ENCODE data around the gene CFAP92. TPM values are rescaled to one million over a fixed set of nuclear protein-coding genes. Genes with fewer than 3 reads are reported as not detected.

The CFAP92 gene
- polyA plus RNA-seq, 2 donors = 0.59 to 0.66 TPM

- Histone ChIP-seq H3K36me3 (ENCODE audit: control insufficient read depth in 2 of 2, insufficient read depth in 2 of 2, low read length in 1 of 2) (no peaks in the 10 kb centered on the region), H3K4me1 (ENCODE audit: control insufficient read depth in 2 of 2, insufficient read depth in 2 of 2, low read length in 1 of 2) (no peaks in the 10 kb centered on the region), H3K27ac (ENCODE audit: low read depth in 2 of 2, low read length in 1 of 2) (no peak overlapping the region), H3K4me3 (ENCODE audit: low read depth in 1 of 2, low read length in 2 of 2) (no peak overlapping the region), H3K27me3 (ENCODE audit: control insufficient read depth in 1 of 2, insufficient read depth in 2 of 2, low read length in 2 of 2) (no peaks in the 10 kb centered on the region), H3K9me3 (ENCODE audit: control insufficient read depth in 2 of 2, insufficient read depth in 1 of 2, low read depth in 1 of 2, low read length in 1 of 2) (no peaks in the 10 kb centered on the region)
- WGBS, 2 donors = 75 to 77% methylated on average over 5 of the region's 5 CpGs
Measured at GRCh38 chr3:128973988-128974564, 19.8 kb downstream of the CFAP92 start.

DNA sequence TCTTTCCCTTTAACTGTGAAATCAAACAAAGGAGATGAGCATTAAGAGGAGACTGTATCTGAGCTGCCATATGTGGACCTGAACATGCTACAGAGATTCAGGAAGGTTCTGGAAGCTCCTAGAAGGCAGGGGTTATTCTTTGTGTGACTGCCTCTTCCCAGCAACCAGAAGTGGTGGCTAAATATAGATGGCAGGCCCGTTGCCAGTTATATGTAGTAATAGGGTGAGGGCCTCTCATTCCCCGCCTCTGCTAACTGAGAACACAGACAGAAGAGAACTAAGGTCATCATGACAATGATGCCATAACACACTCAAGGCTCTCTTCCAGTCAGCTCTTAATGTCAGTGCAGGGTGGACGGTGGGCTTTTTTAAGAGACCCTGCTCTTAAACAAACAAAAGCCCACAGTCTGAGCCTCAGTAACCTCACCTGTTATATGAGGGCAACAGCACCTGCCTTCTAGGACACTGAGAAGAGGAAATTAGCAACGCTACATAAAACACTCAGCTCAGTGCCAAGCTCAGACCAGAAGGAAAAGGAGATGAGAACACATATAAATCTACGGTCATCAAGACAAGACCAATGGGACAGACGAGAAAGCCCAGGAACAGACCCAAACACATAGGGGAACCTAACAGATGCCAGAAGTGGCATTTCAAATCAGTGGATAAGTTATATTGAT lies 22.3 kb downstream of the CFAP92 start:
- H3K27ac ChIP-seq (ENCODE audit: low read depth in 2 of 2, low read length in 1 of 2) = peak overlapping the region in 1 of 2 donors; percentile 38
- H3K4me3 ChIP-seq (ENCODE audit: low read depth in 1 of 2, low read length in 2 of 2) = no peak overlapping the region
- no peaks in the 10 kb centered on the region for H3K27me3 ChIP-seq (ENCODE audit: control insufficient read depth in 1 of 2, insufficient read depth in 2 of 2, low read length in 2 of 2)
- WGBS, 2 donors = 67 to 75% methylated on average over 6 of the region's 6 CpGs
- H3K36me3 ChIP-seq (ENCODE audit: control insufficient read depth in 2 of 2, insufficient read depth in 2 of 2, low read length in 1 of 2) = no peaks in the 10 kb centered on the region
- H3K4me1 ChIP-seq (ENCODE audit: control insufficient read depth in 2 of 2, insufficient read depth in 2 of 2, low read length in 1 of 2) = peaks cover 0 to under 1% of the 10 kb centered on the region in 2 donors
- H3K9me3 ChIP-seq (ENCODE audit: control insufficient read depth in 2 of 2, insufficient read depth in 1 of 2, low read depth in 1 of 2, low read length in 1 of 2) = no peaks in the 10 kb centered on the region

DNA sequence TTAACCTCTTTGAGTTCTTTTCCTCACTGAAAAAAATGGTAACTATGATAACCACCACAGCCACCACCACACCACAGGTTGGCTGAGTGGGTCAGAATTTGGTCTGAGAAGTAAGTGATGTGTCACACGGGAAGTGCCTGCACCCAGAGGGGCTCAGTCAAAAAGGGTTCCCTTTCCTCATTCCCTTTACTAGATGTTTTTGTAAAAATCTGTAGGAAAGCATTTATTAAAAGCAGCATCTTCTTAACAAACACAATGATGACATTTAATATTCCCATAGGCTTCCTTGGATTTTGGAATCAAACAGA lies 23.2 kb downstream of the CFAP92 start:
- H3K4me3 ChIP-seq (ENCODE audit: low read depth in 1 of 2, low read length in 2 of 2) = no peak overlapping the region
- no peaks in the 10 kb centered on the region for H3K36me3 ChIP-seq (ENCODE audit: control insufficient read depth in 2 of 2, insufficient read depth in 2 of 2, low read length in 1 of 2)
- WGBS, 2 donors = 42 to 67% methylated on average over 1 of the region's 1 CpG
- no peaks in the 10 kb centered on the region for H3K27me3 ChIP-seq (ENCODE audit: control insufficient read depth in 1 of 2, insufficient read depth in 2 of 2, low read length in 2 of 2)
- H3K27ac ChIP-seq (ENCODE audit: low read depth in 2 of 2, low read length in 1 of 2) = no peak overlapping the region
- H3K9me3 ChIP-seq (ENCODE audit: control insufficient read depth in 2 of 2, insufficient read depth in 1 of 2, low read depth in 1 of 2, low read length in 1 of 2) = no peaks in the 10 kb centered on the region
- peaks cover 0 to 1% of the 10 kb centered on the region in 2 donors for H3K4me1 ChIP-seq (ENCODE audit: control insufficient read depth in 2 of 2, insufficient read depth in 2 of 2, low read length in 1 of 2)

DNA sequence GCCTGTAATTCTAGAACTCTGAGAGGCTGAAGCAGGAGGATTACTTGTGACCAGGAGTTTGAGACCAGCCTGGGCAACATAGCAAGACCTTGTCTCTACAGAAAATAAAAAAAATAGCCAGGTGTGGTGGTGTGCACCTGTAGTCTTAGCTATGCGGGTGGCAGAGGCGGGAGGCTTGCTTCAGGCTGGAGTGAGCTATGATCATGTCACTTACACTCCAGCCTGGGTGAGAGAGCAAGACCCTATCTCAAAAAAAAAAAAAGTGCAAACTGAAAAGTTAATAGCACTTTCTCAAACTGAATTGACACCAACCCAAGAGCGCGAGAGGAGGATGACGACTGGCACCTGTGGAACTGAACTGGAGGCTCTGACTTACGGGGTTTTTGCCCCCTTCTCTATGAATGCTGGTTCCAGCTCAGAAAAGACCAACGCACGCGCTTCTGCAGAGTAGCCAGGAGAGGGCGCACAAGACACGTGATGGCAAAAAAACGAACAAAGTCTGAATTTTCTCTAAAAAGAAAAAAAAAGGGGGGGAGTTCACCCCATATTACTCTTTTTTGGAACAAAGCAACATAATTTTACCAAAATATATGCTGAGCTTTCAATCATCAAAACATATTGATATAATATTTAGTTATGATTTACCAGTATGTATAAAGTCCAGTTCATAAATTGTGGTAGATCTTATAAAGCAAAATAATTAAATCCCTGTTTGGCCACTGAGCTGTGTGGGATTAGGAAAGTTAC lies 23.7 kb downstream of the CFAP92 start:
- H3K36me3 ChIP-seq (ENCODE audit: control insufficient read depth in 2 of 2, insufficient read depth in 2 of 2, low read length in 1 of 2) = no peaks in the 10 kb centered on the region
- H3K27me3 ChIP-seq (ENCODE audit: control insufficient read depth in 1 of 2, insufficient read depth in 2 of 2, low read length in 2 of 2) = no peaks in the 10 kb centered on the region
- H3K4me3 ChIP-seq (ENCODE audit: low read depth in 1 of 2, low read length in 2 of 2) = no peak overlapping the region
- H3K9me3 ChIP-seq (ENCODE audit: control insufficient read depth in 2 of 2, insufficient read depth in 1 of 2, low read depth in 1 of 2, low read length in 1 of 2) = no peaks in the 10 kb centered on the region
- H3K4me1 ChIP-seq (ENCODE audit: control insufficient read depth in 2 of 2, insufficient read depth in 2 of 2, low read length in 1 of 2) = peaks cover 0 to 4% of the 10 kb centered on the region in 2 donors
- no peak overlapping the region for H3K27ac ChIP-seq (ENCODE audit: low read depth in 2 of 2, low read length in 1 of 2)
- 8 to 12% methylated on average over 12 of the region's 12 CpGs for WGBS, 2 donors

GRCh38 chr3:128967748-128968355 lies 26.0 kb downstream of the CFAP92 start:
- Histone ChIP-seq H3K9me3 (ENCODE audit: control insufficient read depth in 2 of 2, insufficient read depth in 1 of 2, low read depth in 1 of 2, low read length in 1 of 2) (no peaks in the 10 kb centered on the region), H3K36me3 (ENCODE audit: control insufficient read depth in 2 of 2, insufficient read depth in 2 of 2, low read length in 1 of 2) (no peaks in the 10 kb centered on the region), H3K27me3 (ENCODE audit: control insufficient read depth in 1 of 2, insufficient read depth in 2 of 2, low read length in 2 of 2) (no peaks in the 10 kb centered on the region), H3K27ac (ENCODE audit: low read depth in 2 of 2, low read length in 1 of 2) (peak overlapping the region in 1 of 2 donors; percentile 18), H3K4me3 (ENCODE audit: low read depth in 1 of 2, low read length in 2 of 2) (no peak overlapping the region), H3K4me1 (ENCODE audit: control insufficient read depth in 2 of 2, insufficient read depth in 2 of 2, low read length in 1 of 2) (peaks cover 0 to 4% of the 10 kb centered on the region in 2 donors)
- WGBS, 2 donors = 69 to 77% methylated on average over 6 of the region's 6 CpGs

DNA sequence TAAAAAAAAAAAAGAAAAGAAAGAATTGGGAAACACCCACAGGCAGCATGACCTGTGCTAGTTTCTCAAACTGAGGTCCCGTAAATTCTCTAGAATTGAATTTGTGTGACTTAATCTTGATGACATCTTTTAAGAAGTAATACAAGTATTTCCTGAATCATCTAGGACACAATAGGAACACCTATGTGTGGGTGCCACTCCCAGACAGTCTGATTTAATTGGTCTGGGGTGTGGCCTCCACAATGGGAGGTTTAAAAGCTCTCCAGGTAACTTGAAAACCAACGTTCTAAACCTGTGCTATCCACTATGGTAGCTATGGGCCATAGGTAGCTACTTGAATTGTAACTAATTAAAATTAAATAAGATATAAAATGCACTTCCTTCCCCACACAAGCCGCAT lies 28.1 kb downstream of the CFAP92 start:
- no peaks in the 10 kb centered on the region for H3K9me3 ChIP-seq (ENCODE audit: control insufficient read depth in 2 of 2, insufficient read depth in 1 of 2, low read depth in 1 of 2, low read length in 1 of 2)
- peaks cover 0 to 4% of the 10 kb centered on the region in 2 donors for H3K4me1 ChIP-seq (ENCODE audit: control insufficient read depth in 2 of 2, insufficient read depth in 2 of 2, low read length in 1 of 2)
- no peak overlapping the region for H3K4me3 ChIP-seq (ENCODE audit: low read depth in 1 of 2, low read length in 2 of 2)
- H3K36me3 ChIP-seq (ENCODE audit: control insufficient read depth in 2 of 2, insufficient read depth in 2 of 2, low read length in 1 of 2) = no peaks in the 10 kb centered on the region
- 68 to 69% methylated on average over 3 of the region's 3 CpGs for whole genome bisulfite sequencing, 2 donors
- peak overlapping the region; percentile 23 to 69 for H3K27ac ChIP-seq (ENCODE audit: low read depth in 2 of 2, low read length in 1 of 2)
- no peaks in the 10 kb centered on the region for H3K27me3 ChIP-seq (ENCODE audit: control insufficient read depth in 1 of 2, insufficient read depth in 2 of 2, low read length in 2 of 2)

- H3K9me3 ChIP-seq (ENCODE audit: control insufficient read depth in 2 of 2, insufficient read depth in 1 of 2, low read depth in 1 of 2, low read length in 1 of 2) = no peaks in the 10 kb centered on the region
- WGBS, 2 donors = 83 to 84% methylated on average over 9 of the region's 9 CpGs
- no peak overlapping the region for H3K4me3 ChIP-seq (ENCODE audit: low read depth in 1 of 2, low read length in 2 of 2)
- no peaks in the 10 kb centered on the region for H3K36me3 ChIP-seq (ENCODE audit: control insufficient read depth in 2 of 2, insufficient read depth in 2 of 2, low read length in 1 of 2)
- no peaks in the 10 kb centered on the region for H3K27me3 ChIP-seq (ENCODE audit: control insufficient read depth in 1 of 2, insufficient read depth in 2 of 2, low read length in 2 of 2)
- H3K27ac ChIP-seq (ENCODE audit: low read depth in 2 of 2, low read length in 1 of 2) = peak overlapping the region; percentile 1 to 49
- H3K4me1 ChIP-seq (ENCODE audit: control insufficient read depth in 2 of 2, insufficient read depth in 2 of 2, low read length in 1 of 2) = peaks cover 0 to 4% of the 10 kb centered on the region in 2 donors
Measured at GRCh38 chr3:128965280-128965679, 28.6 kb downstream of the CFAP92 start.

DNA sequence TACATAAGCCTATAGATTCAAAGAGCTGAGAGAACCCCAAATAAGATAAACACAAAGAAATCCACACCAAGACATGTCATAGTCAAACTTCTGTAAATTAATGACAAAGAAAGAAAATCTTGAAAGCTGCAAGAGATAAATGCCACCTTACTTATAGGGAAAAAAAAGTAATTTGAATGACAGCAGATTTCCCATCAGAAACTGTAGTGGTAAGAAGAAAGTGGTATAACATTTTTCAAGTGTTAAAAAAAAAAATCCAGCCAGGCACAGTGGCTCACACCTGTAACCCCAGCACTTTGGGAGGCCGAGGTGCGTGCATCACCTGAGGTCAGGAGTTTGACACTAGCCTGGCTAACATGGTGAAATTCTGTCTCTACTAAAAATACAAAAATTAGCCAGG lies 37.4 kb downstream of the CFAP92 start:
- Histone ChIP-seq H3K4me1 (ENCODE audit: control insufficient read depth in 2 of 2, insufficient read depth in 2 of 2, low read length in 1 of 2) (no peaks in the 10 kb centered on the region), H3K36me3 (ENCODE audit: control insufficient read depth in 2 of 2, insufficient read depth in 2 of 2, low read length in 1 of 2) (no peaks in the 10 kb centered on the region), H3K27ac (ENCODE audit: low read depth in 2 of 2, low read length in 1 of 2) (no peak overlapping the region), H3K4me3 (ENCODE audit: low read depth in 1 of 2, low read length in 2 of 2) (no peak overlapping the region), H3K9me3 (ENCODE audit: control insufficient read depth in 2 of 2, insufficient read depth in 1 of 2, low read depth in 1 of 2, low read length in 1 of 2) (no peaks in the 10 kb centered on the region), H3K27me3 (ENCODE audit: control insufficient read depth in 1 of 2, insufficient read depth in 2 of 2, low read length in 2 of 2) (no peaks in the 10 kb centered on the region)
- 97 to 100% methylated on average over 2 of the region's 2 CpGs for WGBS, 2 donors

DNA sequence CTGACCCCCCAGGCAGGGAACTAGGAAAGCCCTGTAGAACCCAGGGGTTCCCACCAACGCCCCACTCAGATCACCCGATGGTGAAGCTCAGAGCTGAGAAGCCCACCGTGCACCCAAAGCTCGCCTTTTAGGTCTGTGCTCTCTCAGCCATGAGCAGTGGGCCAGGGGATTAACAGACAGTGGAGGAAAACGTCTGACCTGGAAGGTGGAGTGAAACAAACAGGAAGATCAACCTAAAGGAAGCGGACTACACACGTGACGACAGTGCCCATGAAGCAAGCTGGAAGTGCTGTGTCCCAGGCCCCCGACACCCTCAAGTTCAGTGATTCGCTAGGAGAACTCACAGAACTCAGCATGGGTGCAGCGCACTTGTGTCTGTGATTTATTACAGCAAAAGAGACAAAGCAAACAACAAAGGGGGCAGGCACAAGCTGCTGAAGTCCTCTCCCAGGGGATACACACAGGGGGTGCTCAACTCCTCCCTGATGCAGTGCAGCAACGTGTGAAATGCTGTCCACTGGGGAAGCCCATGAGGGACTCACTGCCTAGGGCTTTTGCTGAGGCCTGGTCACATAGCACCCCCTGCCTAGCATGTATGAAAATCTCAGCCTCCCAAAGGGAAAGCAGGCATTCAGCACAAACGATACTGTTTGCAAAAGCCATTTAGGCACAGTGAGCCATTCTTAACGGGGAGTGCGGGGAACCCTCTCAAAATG lies 43.5 kb downstream of the CFAP92 start:
- Histone ChIP-seq H3K36me3 (ENCODE audit: control insufficient read depth in 2 of 2, insufficient read depth in 2 of 2, low read length in 1 of 2) (no peaks in the 10 kb centered on the region), H3K27me3 (ENCODE audit: control insufficient read depth in 1 of 2, insufficient read depth in 2 of 2, low read length in 2 of 2) (no peaks in the 10 kb centered on the region), H3K4me3 (ENCODE audit: low read depth in 1 of 2, low read length in 2 of 2) (no peak overlapping the region), H3K4me1 (ENCODE audit: control insufficient read depth in 2 of 2, insufficient read depth in 2 of 2, low read length in 1 of 2) (peaks cover 2% of the 10 kb centered on the region in 2 donors), H3K9me3 (ENCODE audit: control insufficient read depth in 2 of 2, insufficient read depth in 1 of 2, low read depth in 1 of 2, low read length in 1 of 2) (no peaks in the 10 kb centered on the region), H3K27ac (ENCODE audit: low read depth in 2 of 2, low read length in 1 of 2) (peak overlapping the region in 1 of 2 donors; percentile 40)
- 63 to 69% methylated on average over 15 of the region's 15 CpGs for WGBS, 2 donors
